H1 (cell line): ENCODE results near the gene PGLYRP1. TPM values are rescaled to one million over a fixed set of nuclear protein-coding genes. Genes with fewer than 3 reads are reported as not detected.

ENCODE experiments used
- CTCF ChIA-PET: fragments of 300-600 bp; sonication (Branson Sonifier 250); formaldehyde crosslinking; loops from one replicate; lab custom pipeline; 2021; ENCODE audit not compliant: partially characterized antibody; lab: Charles Lee
- POLR2A ChIA-PET: fragments of 300-600 bp; sonication (Branson Sonifier 250); formaldehyde crosslinking; loops from one replicate; lab custom pipeline; 2021; ENCODE audit warnings: inconsistent platforms; ENCODE audit not compliant: partially characterized antibody; lab: Charles Lee
- DNase-seq, 2 experiments: peaks; one replicate each; pipeline versions ENCODE4 v3.0.0 to v3.0.0-alpha.2; 2010 to 2022; ENCODE audit warnings: low spot score in 2 of 2, low read depth in 1 of 2, mixed read lengths in 1 of 2
- FAIRE-seq: peaks from 2 replicates; lab custom pipeline; 2011; peaks lifted over from hg19 to GRCh38; lab: Jason Lieb, UNC
- H2AFZ ChIP-seq: 2 replicates; pipeline ENCODE4 v1.8.1; 2012; ENCODE audit warnings: low read length, inconsistent platforms
- H2AK5ac ChIP-seq: 2 replicates; pipeline ENCODE4 v1.6.1; 2013; ENCODE audit warnings: low read depth, low read length
- H2BK120ac ChIP-seq: replicated peaks from 2 replicates; pipeline ENCODE3; 2013; ENCODE audit warnings: low read depth, low read length, inconsistent platforms
- H2BK12ac ChIP-seq: 2 replicates; pipeline ENCODE4 v1.6.1; 2013; ENCODE audit warnings: low read depth, low read length
- H2BK15ac ChIP-seq: 2 replicates; pipeline ENCODE4 v1.6.1; 2013; ENCODE audit warnings: low read length
- H2BK20ac ChIP-seq: 2 replicates; pipeline ENCODE4 v1.6.1; 2013; ENCODE audit warnings: low read length
- H2BK5ac ChIP-seq: 2 replicates; pipeline ENCODE4 v1.6.1; 2013; ENCODE audit warnings: low read depth, low read length
- H3K14ac ChIP-seq: 2 replicates; pipeline ENCODE4 v1.6.1; 2013; ENCODE audit warnings: inconsistent platforms; ENCODE audit not compliant: insufficient read length
- H3K18ac ChIP-seq: 2 replicates; pipeline ENCODE4 v1.6.1; 2013; ENCODE audit warnings: low read length; ENCODE audit errors: extremely low read depth
- H3K23ac ChIP-seq: 2 replicates; pipeline ENCODE4 v1.6.1; 2013; ENCODE audit warnings: inconsistent platforms; ENCODE audit not compliant: insufficient read length
- H3K23me2 ChIP-seq: 2 replicates; pipeline ENCODE4 v1.6.1; 2013; ENCODE audit warnings: low read depth, low read length
- H3K27ac ChIP-seq: 2 replicates; pipeline ENCODE4 v1.6.1; 2011; ENCODE audit warnings: low read depth, low read length, inconsistent platforms
- H3K27me3 ChIP-seq, 4 experiments: replicated peaks in 1 of 4; 1 replicate in 1 of 4; 2 replicates in 3 of 4; pipeline versions ENCODE4 v1.6.1 to v1.8.1; 2011 to 2013; ENCODE audit warnings: low read length in 3 of 4, mild to moderate bottlenecking in 3 of 4, inconsistent platforms in 2 of 4, mixed read lengths in 2 of 4, moderate library complexity in 1 of 4; ENCODE audit not compliant: control insufficient read depth in 3 of 4, insufficient read depth in 3 of 4; ENCODE audit errors: extremely low read depth in 1 of 4
- H3K36me3 ChIP-seq, 4 experiments: 2 replicates each; pipeline versions ENCODE4 v1.6.1 to v1.8.1; 2011 to 2013; ENCODE audit warnings: mild to moderate bottlenecking in 4 of 4, low read length in 3 of 4, moderate library complexity in 2 of 4, control low read depth in 1 of 4, inconsistent platforms in 1 of 4; ENCODE audit not compliant: insufficient read depth in 4 of 4, control insufficient read depth in 2 of 4
- H3K4ac ChIP-seq: replicated peaks from 2 replicates; pipeline ENCODE3; 2013; ENCODE audit warnings: low read length, low read depth, mixed read lengths, inconsistent platforms; ENCODE audit not compliant: insufficient read length
- H3K4me1 ChIP-seq, 4 experiments: replicated peaks in 1 of 4; 1 replicate in 1 of 4; 2 replicates in 3 of 4; pipeline versions ENCODE4 v1.6.1 to v1.8.1; 2011 to 2013; ENCODE audit warnings: low read length in 3 of 4, inconsistent platforms in 2 of 4, mixed read lengths in 1 of 4; ENCODE audit not compliant: insufficient read depth in 4 of 4, control insufficient read depth in 3 of 4
- H3K4me2 ChIP-seq, 2 experiments: 2 replicates each; pipeline versions ENCODE4 v1.6.1 to v1.8.1; 2011 to 2013; ENCODE audit warnings: low read depth in 2 of 2, low read length in 2 of 2, control low read depth in 1 of 2, inconsistent platforms in 1 of 2, mild to moderate bottlenecking in 1 of 2; ENCODE audit not compliant: insufficient read depth in 1 of 2
- H3K4me3 ChIP-seq, 4 experiments: fragments of 200-600, 300-600 bp in 1 of 4; sonication (generic), shearing (Covaris generic), sonication (Bioruptor Twin) in 1 of 4; 2 replicates each; pipeline versions ENCODE4 v1.5.1 to v1.8.1; 2011 to 2016; ENCODE audit warnings: low read length in 4 of 4, low read depth in 3 of 4, control low read depth in 2 of 4, inconsistent platforms in 2 of 4, mild to moderate bottlenecking in 2 of 4, mixed read lengths in 1 of 4, moderate library complexity in 1 of 4; ENCODE audit not compliant: insufficient read depth in 2 of 4; ENCODE audit errors: extremely low read depth in 1 of 4
- H3K56ac ChIP-seq: replicated peaks from 2 replicates; pipeline ENCODE3; 2013; ENCODE audit warnings: low read depth, mild to moderate bottlenecking, mixed read lengths, low read length, inconsistent platforms; ENCODE audit not compliant: insufficient read length
- H3K79me1 ChIP-seq: 2 replicates; pipeline ENCODE4 v1.6.1; 2013; ENCODE audit warnings: low read depth, low read length, control low read depth
- H3K79me2 ChIP-seq, 2 experiments: 2 replicates each; pipeline versions ENCODE4 v1.6.1 to v1.8.1; 2012 to 2013; ENCODE audit warnings: low read length in 2 of 2, mild to moderate bottlenecking in 2 of 2, inconsistent platforms in 1 of 2; ENCODE audit not compliant: insufficient read depth in 2 of 2, control insufficient read depth in 1 of 2
- H3K9ac ChIP-seq, 4 experiments: replicated peaks in 1 of 4; 1 replicate in 1 of 4; 2 replicates in 3 of 4; pipeline versions ENCODE4 v1.6.1 to v1.8.1; 2011 to 2013; ENCODE audit warnings: low read depth in 3 of 4, low read length in 3 of 4, control low read depth in 2 of 4, mild to moderate bottlenecking in 2 of 4, moderate library complexity in 2 of 4, inconsistent platforms in 1 of 4; ENCODE audit errors: extremely low read depth in 1 of 4
- H3K9me3 ChIP-seq, 2 experiments: 2 replicates each; pipeline versions ENCODE4 v1.6.1 to v1.8.1; 2012 to 2013; ENCODE audit warnings: mild to moderate bottlenecking in 2 of 2, moderate library complexity in 2 of 2, control low read depth in 1 of 2, inconsistent platforms in 1 of 2, low read depth in 1 of 2, low read length in 1 of 2, mixed read lengths in 1 of 2; ENCODE audit not compliant: insufficient read depth in 2 of 2
- H4K20me1 ChIP-seq, 2 experiments: replicated peaks in 1 of 2; 2 replicates each; pipeline versions ENCODE3 to v1.8.1; 2011 to 2013; ENCODE audit warnings: inconsistent platforms in 2 of 2, low read length in 2 of 2, mild to moderate bottlenecking in 1 of 2; ENCODE audit not compliant: insufficient read depth in 2 of 2, control insufficient read depth in 1 of 2
- H4K5ac ChIP-seq: 2 replicates; pipeline ENCODE4 v1.6.1; 2013; ENCODE audit warnings: low read length, low read depth, mixed read lengths, inconsistent platforms; ENCODE audit not compliant: insufficient read length
- H4K8ac ChIP-seq: 2 replicates; pipeline ENCODE4 v1.8.0; 2013; ENCODE audit warnings: mild to moderate bottlenecking, moderate library complexity, low read length, inconsistent platforms; ENCODE audit not compliant: insufficient read depth; ENCODE audit errors: extremely low read depth
- H4K91ac ChIP-seq: replicated peaks from 2 replicates; pipeline ENCODE3; 2013; ENCODE audit warnings: low read length, mixed read lengths, inconsistent platforms; ENCODE audit not compliant: insufficient read length
- ASH2L ChIP-seq: fragments of 200-600, 300-600 bp; sonication (generic); IDR thresholded peaks from one replicate; pipeline ENCODE4 v1.7.1; 2017; ENCODE audit warnings: low read length
- ATF2 ChIP-seq: IDR thresholded peaks from 2 replicates; pipeline ENCODE4 v1.6.1; 2012; ENCODE audit warnings: low read length, inconsistent platforms
- CHD2 ChIP-seq: IDR thresholded peaks from 2 replicates; pipeline ENCODE4 v1.6.1; 2012; ENCODE audit warnings: low read length, improper control_type of control experiment
- EGR1 ChIP-seq: IDR thresholded peaks from 2 replicates; pipeline ENCODE4 v1.6.1; 2011; ENCODE audit warnings: low read depth, low read length, borderline replicate concordance
- EZH2 ChIP-seq: fragments of 200-600 bp; sonication (generic); IDR thresholded peaks from 2 replicates; pipeline ENCODE4 v1.7.1; 2012; ENCODE audit warnings: low read depth, mild to moderate bottlenecking, moderate library complexity, low read length, inconsistent platforms; ENCODE audit not compliant: severe bottlenecking
- GABPA ChIP-seq: IDR thresholded peaks from 2 replicates; pipeline ENCODE4 v1.6.1; 2011; ENCODE audit warnings: mild to moderate bottlenecking, low read length, moderate library complexity, borderline replicate concordance; ENCODE audit not compliant: insufficient read depth
- POLR2A ChIP-seq, 2 experiments: IDR thresholded peaks; 1 replicate in 1 of 2; 2 replicates in 1 of 2; pipeline ENCODE4 v1.6.1; 2011; ENCODE audit warnings: low read depth in 2 of 2, low read length in 2 of 2, mild to moderate bottlenecking in 2 of 2; ENCODE audit errors: control extremely low read depth in 1 of 2
- POLR2AphosphoS5 ChIP-seq: IDR thresholded peaks from 2 replicates; pipeline ENCODE4 v1.6.1; 2011; ENCODE audit warnings: low read depth, low read length
- RAD21 ChIP-seq, 2 experiments: IDR thresholded peaks in 1 of 2; conservative IDR thresholded peaks in 1 of 2; 2 replicates each; pipeline ENCODE4 v1.6.1; 2011; ENCODE audit warnings: low read depth in 2 of 2, low read length in 2 of 2, improper control_type of control experiment in 1 of 2, inconsistent platforms in 1 of 2, mild to moderate bottlenecking in 1 of 2, moderate library complexity in 1 of 2
- RFX5 ChIP-seq: IDR thresholded peaks from 2 replicates; pipeline ENCODE4 v1.6.1; 2011; ENCODE audit warnings: low read depth, low read length, improper control_type of control experiment, borderline replicate concordance
- SP4 ChIP-seq: IDR thresholded peaks from 2 replicates; pipeline ENCODE4 v1.6.1; 2012; ENCODE audit warnings: low read length, inconsistent platforms
- TEAD4 ChIP-seq: IDR thresholded peaks from 2 replicates; pipeline ENCODE4 v1.6.1; 2012; ENCODE audit warnings: low read depth, low read length, inconsistent platforms, mixed read lengths
- WGBS, 2 experiments: shearing (Covaris generic) in 1 of 2; methylation state at CpG; one replicate each; pipeline versions ENCODE4 v1.1.6 to v1.1.7; 2013 to 2015; ENCODE audit warnings: low lambda C conversion rate in 2 of 2, mixed read lengths in 2 of 2, inconsistent platforms in 1 of 2, low coverage in 1 of 2, missing lambda C conversion rate in 1 of 2; ENCODE audit not compliant: insufficient replicate concordance in 2 of 2, insufficient coverage in 1 of 2, insufficient read length in 1 of 2; ENCODE audit errors: extremely low coverage in 1 of 2, missing lambda C conversion rate in 1 of 2; 5-methylcytosine and 5-hydroxymethylcytosine counted together
- polyA plus RNA-seq, 7 experiments: library from polyadenylated mRNA; depleted of rRNA in 3 of 7; stranded (reverse) in 5 of 7; unstranded in 2 of 7; fragments of >200 nt in 5 of 7; fragments of 200-250 nt in 2 of 7; gene quantifications; 1 replicate in 5 of 7; 2 replicates in 1 of 7; 4 replicates in 1 of 7; pipeline versions ENCODE4 v1.2.1 to v1.2.3, GENCODE V29; 2011 to 2013; ENCODE audit warnings: missing spikeins in 2 of 7, mixed read lengths in 2 of 7
- total RNA-seq: library from RNA; stranded (reverse); fragmentation: NEBNext Ultra II Directional; extraction: Animal tissue kit (Norgen Biotek cat#: 25700); gene quantifications from 2 replicates; pipeline ENCODE4 v1.2.1, GENCODE V29; 2021

The PGLYRP1 gene
- total and polyA plus RNA-seq, 2 of the 8 experiments (the other 6 are each of a cell fraction or from before 2014, with no cell fraction given), result not detected

DNA sequence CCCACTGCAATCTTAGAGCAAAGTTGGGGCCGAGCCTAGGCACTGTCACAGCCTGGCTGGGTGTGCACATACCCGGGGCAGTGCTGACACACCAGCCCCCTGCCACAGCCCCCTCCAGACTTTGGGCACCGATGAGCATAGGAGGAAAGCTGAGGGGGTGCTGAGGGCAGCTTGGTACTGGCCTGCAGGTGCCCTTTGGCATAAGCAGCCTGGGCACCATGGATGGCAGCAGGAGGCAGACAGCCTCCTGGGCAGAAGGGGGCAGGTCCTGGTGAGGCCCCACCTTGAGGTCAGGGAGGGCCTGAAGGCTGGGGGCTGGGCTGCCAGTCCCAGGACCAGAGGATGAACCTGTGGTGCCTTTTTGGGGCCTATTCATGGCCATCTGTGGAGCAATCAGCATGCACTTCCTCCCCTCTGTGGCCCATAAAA is 9.8 kb upstream of the PGLYRP1 start:
- Histone ChIP-seq H2AK5ac (no peak overlapping the region), H4K8ac (no peak overlapping the region), H3K14ac (no peak overlapping the region), H3K4me3 (no peak overlapping the region), H3K9me3 (peaks cover 0 to 2% of the 10 kb centered on the region in 2 experiments; a peak in 1 of 4 replicates), H3K4me1 (no peaks in the 10 kb centered on the region), H3K36me3 (no peaks in the 10 kb centered on the region), H4K20me1 (no peaks in the 10 kb centered on the region), H3K79me2 (no peaks in the 10 kb centered on the region), H4K5ac (no peak overlapping the region), H2AFZ (no peak overlapping the region), H3K23ac (no peak overlapping the region), H3K18ac (no peak overlapping the region), H4K91ac (no peak overlapping the region), H3K4me2 (no peak overlapping the region), H3K23me2 (no peaks in the 10 kb centered on the region), H3K56ac (no peak overlapping the region), H3K27me3 (no peaks in the 10 kb centered on the region), H3K9ac (no peak overlapping the region), H2BK5ac (no peak overlapping the region), H2BK120ac (no peak overlapping the region), H2BK15ac (no peak overlapping the region)
- DNase-seq (no peak), FAIRE-seq (no peak)
- POLR2A ChIA-PET, result interaction anchor here (0.6 to 2.4 kb wide), 3 partner anchors 10 to 96 kb away, joined by 3 to 7 read pairs (median 7); partner anchors contain the start of gene PGLYRP1
- CTCF ChIA-PET, result interaction anchor here (0.9 to 17.0 kb wide), 16 partner anchors 10 to 268 kb away, joined by 3 to 250 read pairs (median 4); partner anchors contain the start of gene MYPOP
- 86% methylated on average over 2 of the region's 3 CpGs; no CpG with 5 or more reads in 1 of the 2 experiments for WGBS, 2 experiments
- no peak for TF ChIP-seq POLR2AphosphoS5
- no peak for TF ChIP-seq RAD21 (IDR thresholded peaks at IDR 0.05 in 1 of 2, conservative IDR thresholded peaks at IDR 0.05 in 1 of 2; ENCODE audit: low read depth in 2 of 2, low read length in 2 of 2)
- no peak for TF ChIP-seq ASH2L
- no peak for TF ChIP-seq EZH2
- no peak for TF ChIP-seq POLR2A (IDR thresholded peaks at IDR 0.05; ENCODE audit: control extremely low read depth in 1 of 2, low read depth in 2 of 2, low read length in 2 of 2)
- TF ChIP-seq RFX5, result no peak
- no peak for TF ChIP-seq EGR1
- TF ChIP-seq GABPA, result no peak
- no peak for TF ChIP-seq ATF2
- TF ChIP-seq TEAD4, result no peak
- no peak for TF ChIP-seq SP4
- TF ChIP-seq CHD2, result no peak
- TF ChIP-seq, all 59 proteins: peak for 0
- Histone ChIP-seq H3K27ac (no peak overlapping the region), H2BK20ac (no peak overlapping the region), H3K79me1 (no peaks in the 10 kb centered on the region), H2BK12ac (no peak overlapping the region), H3K4ac (no peak overlapping the region)
